Uterus (tissue), 4 donors: ENCODE measurements around the gene DDT. TPM values are rescaled to one million over a fixed set of nuclear protein-coding genes. Genes with fewer than 3 reads are reported as not detected.

Source experiments
- DNase-seq, 2 donors: peaks; one replicate each; pipeline ENCODE4 v3.0.0-alpha.2; 2019 to 2020
- H3K27ac ChIP-seq, 2 donors: fragments of 200-600 bp; sonication (generic); 1 replicate in 1 of 2; 2 replicates in 1 of 2; pipeline ENCODE4 v1.5.1; 2016 to 2018
- H3K27me3 ChIP-seq, 2 donors: fragments of 200-600 bp; sonication (generic); one replicate each; pipeline ENCODE4 v1.5.1; 2018 to 2019; ENCODE audit warnings: control low read depth in 1 of 2
- H3K36me3 ChIP-seq, 2 donors: fragments of 200-600 bp; sonication (generic); one replicate each; pipeline ENCODE4 v1.5.1; 2019; ENCODE audit warnings: control low read depth in 1 of 2
- H3K4me1 ChIP-seq, 2 donors: fragments of 200-600 bp; sonication (generic); one replicate each; pipeline ENCODE4 v1.5.1; 2018 to 2019; ENCODE audit warnings: control low read depth in 1 of 2
- H3K4me3 ChIP-seq, 2 donors: fragments of 200-600 bp; sonication (generic); 1 replicate in 1 of 2; 2 replicates in 1 of 2; pipeline ENCODE4 v1.5.1; 2018 to 2019; ENCODE audit warnings: mild to moderate bottlenecking in 1 of 2
- H3K9me3 ChIP-seq, 2 donors: fragments of 200-600 bp; sonication (generic); one replicate each; pipeline ENCODE4 v1.5.1; 2019; ENCODE audit warnings: control low read depth in 1 of 2
- CTCF ChIP-seq, 4 experiments: fragments of 200-600 bp in 2 of 4; fragments of 450-650 bp in 2 of 4; sonication (generic) in 2 of 4; IDR thresholded peaks; one replicate each; pipeline ENCODE4 v1.5.1; 2016 to 2019; ENCODE audit warnings: antibody characterized with exemption in 4 of 4, mild to moderate bottlenecking in 2 of 4, moderate library complexity in 1 of 4
- POLR2A ChIP-seq, 2 donors: fragments of 450-650 bp; IDR thresholded peaks; one replicate each; pipeline ENCODE4 v1.6.1; 2016; ENCODE audit warnings: antibody characterized with exemption in 2 of 2, mild to moderate bottlenecking in 1 of 2, moderate library complexity in 1 of 2
- intact Hi-C: fragments of 100-400 bp; cut with DNase I; formaldehyde crosslinking; loops from one replicate; pipeline ENCODE4 v1.15.1; 2023; ENCODE audit warnings: low total_unique reads
- total RNA-seq, 4 donors: library from RNA; depleted of rRNA in 3 of 4; stranded (reverse); fragments of >200 nt in 3 of 4; gene quantifications; one replicate each; pipeline versions ENCODE4 v1.1.0 to v1.2.4, GENCODE V29; 2014 to 2023
- donor health status: DM: yes; HTN: yes; CAD: no.

The DDT gene
- total RNA-seq, 4 donors from 2014 or later: 26.5 to 58.7 (median 48.0) TPM

DNA sequence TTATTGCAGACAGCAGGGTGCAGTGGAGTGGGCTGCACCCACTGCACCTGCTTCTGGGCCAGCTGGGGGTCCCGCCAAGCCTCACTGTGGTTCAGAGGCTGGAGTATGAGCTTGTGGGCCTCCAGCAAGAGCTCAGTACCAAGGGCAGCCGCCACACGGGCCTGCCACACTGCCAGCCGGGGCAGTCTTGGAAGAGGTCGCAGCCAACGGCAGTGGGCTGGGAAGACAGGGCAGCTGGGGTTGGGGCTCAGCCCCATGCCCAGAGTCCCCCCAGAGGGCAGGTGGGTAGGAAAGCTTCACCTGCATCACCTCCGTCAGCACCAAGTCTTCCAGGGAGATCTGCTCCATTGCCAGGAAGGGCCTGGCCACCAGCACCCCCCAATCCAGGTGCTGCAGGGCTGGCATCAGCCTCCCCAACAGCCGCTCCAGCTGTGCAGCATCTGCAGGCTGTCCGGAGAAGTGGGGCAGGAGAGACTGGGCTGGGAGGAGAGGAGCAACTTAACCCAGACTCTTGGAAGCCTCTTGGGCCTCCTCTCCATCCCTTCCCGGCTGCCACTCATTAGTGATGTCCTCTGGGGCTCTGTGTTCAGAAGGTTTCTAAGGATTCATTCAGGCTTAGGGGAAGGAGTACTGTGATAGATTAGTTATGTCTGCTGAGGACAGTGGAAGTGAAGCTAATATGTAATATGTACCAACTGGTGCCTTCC, 32.1 kb upstream of the DDT start:
- no peaks in the 10 kb centered on the region for H3K9me3 ChIP-seq
- no peaks in the 10 kb centered on the region for H3K4me1 ChIP-seq
- no peaks in the 10 kb centered on the region for H3K36me3 ChIP-seq
- no peaks in the 10 kb centered on the region for H3K27me3 ChIP-seq
- intact Hi-C loops: no loop called here
- TF ChIP-seq CTCF (IDR thresholded peaks at IDR 0.05): no peak
- TF ChIP-seq POLR2A (IDR thresholded peaks at IDR 0.05): no peak
- DNase-seq: no peak
- no peak overlapping the region for H3K27ac ChIP-seq
- H3K4me3 ChIP-seq: no peak overlapping the region

DNA sequence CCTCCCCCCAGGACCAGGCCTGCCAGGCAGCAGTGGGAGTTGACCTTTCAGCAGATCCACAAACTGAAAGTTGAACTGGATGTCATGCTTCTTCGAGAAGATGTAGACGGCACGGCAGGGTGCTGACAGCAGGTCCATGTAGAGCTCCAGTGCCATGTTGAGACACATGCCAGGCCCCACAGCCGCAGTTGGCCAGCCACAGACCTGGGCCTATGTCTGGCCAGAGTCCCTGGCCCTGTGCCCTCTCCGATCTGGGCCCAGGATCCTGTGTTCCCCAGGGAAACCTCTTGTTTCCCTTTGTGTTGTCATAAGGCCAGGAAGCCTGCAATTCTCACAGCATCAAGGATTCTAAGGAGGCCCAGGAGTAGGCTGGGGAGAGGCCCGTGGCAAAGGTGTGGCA, 31.0 kb upstream of the DDT start, which contains the start of gene GSTT4:
GSTT4 (minus strand) TSS at position 253 of the 400 bp plus-strand sequence; CDS start at position 156, 97 bp downstream.
- no peak for TF ChIP-seq POLR2A (IDR thresholded peaks at IDR 0.05)
- TF ChIP-seq CTCF (IDR thresholded peaks at IDR 0.05): no peak
- H3K36me3 ChIP-seq: no peaks in the 10 kb centered on the region
- DNase-seq: no peak
- H3K4me3 ChIP-seq: no peak within 1 kb of the TSS
- no peaks in the 10 kb centered on the region for H3K27me3 ChIP-seq
- H3K27ac ChIP-seq: no peak within 1 kb of the TSS
- H3K4me1 ChIP-seq: no peaks in the 10 kb centered on the region
- intact Hi-C loops: no loop called here
- H3K9me3 ChIP-seq: no peaks in the 10 kb centered on the region

GRCh38 chr22:24003887-24004286, 29.6 kb upstream of the DDT start:
- intact Hi-C loops: no loop called here
- Histone ChIP-seq H3K9me3 (no peaks in the 10 kb centered on the region), H3K27me3 (no peaks in the 10 kb centered on the region), H3K4me1 (no peaks in the 10 kb centered on the region), H3K27ac (no peak overlapping the region), H3K36me3 (no peaks in the 10 kb centered on the region), H3K4me3 (no peak overlapping the region)
- TF ChIP-seq CTCF (IDR thresholded peaks at IDR 0.05): no peak
- TF ChIP-seq POLR2A (IDR thresholded peaks at IDR 0.05): no peak
- DNase-seq: no peak

DNA sequence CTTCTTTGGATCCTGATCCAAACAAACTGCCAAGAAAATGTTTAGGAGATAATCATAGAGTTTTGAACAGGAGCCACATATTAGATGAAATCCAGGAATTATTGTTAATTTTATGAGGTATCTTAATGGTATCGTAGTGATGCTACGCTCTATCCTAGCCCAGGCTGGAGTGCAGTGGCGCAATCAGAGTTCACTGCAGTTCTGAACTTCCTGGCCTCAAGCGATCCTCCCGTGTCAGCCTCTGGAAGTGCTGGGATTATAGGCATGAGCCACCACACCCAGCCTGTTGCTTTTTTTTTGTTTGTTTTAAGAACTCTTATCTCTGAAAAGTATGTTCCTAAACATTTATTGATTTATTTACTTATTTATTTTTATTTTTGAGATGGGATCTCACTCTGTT, 28.6 kb upstream of the DDT start:
- no peaks in the 10 kb centered on the region for H3K9me3 ChIP-seq
- H3K27me3 ChIP-seq: no peaks in the 10 kb centered on the region
- no peak overlapping the region for H3K4me3 ChIP-seq
- no peaks in the 10 kb centered on the region for H3K4me1 ChIP-seq
- intact Hi-C loops: no loop called here
- no peak overlapping the region for H3K27ac ChIP-seq
- no peak for DNase-seq
- TF ChIP-seq POLR2A (IDR thresholded peaks at IDR 0.05) (no peak), CTCF (IDR thresholded peaks at IDR 0.05) (no peak)
- no peaks in the 10 kb centered on the region for H3K36me3 ChIP-seq

DNA sequence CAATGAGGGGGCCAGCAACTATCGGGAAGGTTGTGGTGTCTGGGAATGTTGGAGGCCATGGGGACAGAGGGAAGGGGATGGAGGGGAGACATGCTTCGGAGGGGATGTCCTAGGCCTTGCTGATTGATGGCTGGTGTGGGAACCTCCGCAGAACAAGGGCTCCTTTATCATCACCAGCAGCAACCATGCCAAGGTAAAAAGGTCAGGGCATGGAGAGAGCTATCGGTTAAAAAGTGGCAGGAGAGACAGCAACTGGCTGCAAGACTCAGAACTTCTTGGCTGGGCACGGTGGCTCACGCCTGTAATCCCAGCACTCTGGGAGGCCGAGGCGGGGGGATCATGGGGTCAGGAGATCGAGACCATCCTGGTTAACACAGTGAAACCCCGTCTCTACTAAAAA, 28.0 kb upstream of the DDT start:
- DNase-seq: no peak
- Histone ChIP-seq H3K9me3 (no peaks in the 10 kb centered on the region), H3K27ac (no peak overlapping the region), H3K4me1 (no peaks in the 10 kb centered on the region), H3K36me3 (no peaks in the 10 kb centered on the region), H3K4me3 (no peak overlapping the region), H3K27me3 (no peaks in the 10 kb centered on the region)
- intact Hi-C loops: no loop called here
- TF ChIP-seq POLR2A (IDR thresholded peaks at IDR 0.05): no peak
- no peak for TF ChIP-seq CTCF (IDR thresholded peaks at IDR 0.05)
